Spleen (tissue), 11 donors: ENCODE results near the gene TCOF1. TPM values are rescaled to one million over a fixed set of nuclear protein-coding genes. Genes with fewer than 3 reads are reported as not detected.

ENCODE experiments used
- DNase-seq: peaks from one replicate; pipeline ENCODE4 v3.0.0-alpha.2; 2020
- H3K27ac ChIP-seq, 8 donors: fragments of 200-600 bp; sonication (generic) in 7 of 8; 1 replicate in 4 of 8; 2 replicates in 4 of 8; pipeline versions ENCODE4 v1.5.0 to v1.8.0; 2016 to 2021; ENCODE audit warnings: inconsistent platforms in 4 of 8, mild to moderate bottlenecking in 4 of 8, moderate library complexity in 1 of 8
- H3K27me3 ChIP-seq, 7 donors: fragments of 200-600 bp; sonication (generic) in 6 of 7; replicated peaks in 1 of 7; 1 replicate in 4 of 7; 2 replicates in 3 of 7; pipeline versions ENCODE4 v1.5.0 to v1.8.0; 2016 to 2021; ENCODE audit warnings: inconsistent platforms in 3 of 7, mild to moderate bottlenecking in 1 of 7
- H3K36me3 ChIP-seq, 6 donors: fragments of 200-600 bp; sonication (generic) in 5 of 6; 1 replicate in 4 of 6; 2 replicates in 2 of 6; pipeline versions ENCODE4 v1.5.0 to v1.8.0; 2016 to 2021; ENCODE audit warnings: inconsistent platforms in 2 of 6
- H3K4me1 ChIP-seq, 6 donors: fragments of 200-600 bp; sonication (generic) in 5 of 6; 1 replicate in 3 of 6; 2 replicates in 3 of 6; pipeline versions ENCODE4 v1.5.0 to v1.8.0; 2016 to 2021; ENCODE audit warnings: inconsistent platforms in 3 of 6
- H3K4me3 ChIP-seq, 8 donors: fragments of 200-600 bp; sonication (generic) in 7 of 8; 1 replicate in 4 of 8; 2 replicates in 4 of 8; pipeline versions ENCODE4 v1.5.0 to v1.8.0; 2016 to 2021; ENCODE audit warnings: inconsistent platforms in 4 of 8, mild to moderate bottlenecking in 4 of 8, moderate library complexity in 2 of 8
- H3K9me3 ChIP-seq, 8 donors: fragments of 200-600 bp; sonication (generic) in 7 of 8; 1 replicate in 4 of 8; 2 replicates in 4 of 8; pipeline versions ENCODE4 v1.5.0 to v1.8.0; 2016 to 2021; ENCODE audit warnings: inconsistent platforms in 4 of 8
- POLR2A ChIP-seq, 3 donors: fragments of 450-650 bp; IDR thresholded peaks; one replicate each; pipeline ENCODE4 v1.5.1; 2017; ENCODE audit warnings: antibody characterized with exemption in 3 of 3, mild to moderate bottlenecking in 1 of 3
- POLR2AphosphoS5 ChIP-seq, 3 donors: sonication (generic); formaldehyde crosslinking; IDR thresholded peaks; one replicate each; pipeline ENCODE4 v1.5.1; 2017; ENCODE audit warnings: antibody characterized with exemption in 3 of 3
- WGBS, 5 donors: extraction: QIAGEN DNeasy Blood & Tissue Kit in 3 of 5; methylation state at CpG; one replicate each; pipeline versions ENCODE4 v1.1.5 to v1.1.7; 2013 to 2018; 5-methylcytosine and 5-hydroxymethylcytosine counted together
- intact Hi-C: fragments of 100-400 bp; cut with DNase I; formaldehyde crosslinking; loops from one replicate; pipeline ENCODE4 v1.15.0; 2023; ENCODE audit warnings: low total_unique reads
- polyA plus RNA-seq, 3 donors: library from polyadenylated mRNA; stranded (reverse); fragments of 200-250 nt; gene quantifications; one replicate each; pipeline ENCODE4 v1.2.1, GENCODE V29; 2013
- total RNA-seq, 7 donors: library from RNA; depleted of rRNA in 3 of 7; stranded (reverse); fragments of >200 nt in 3 of 7; fragmentation: NEBNext Ultra II Directional in 4 of 7; extraction: Animal tissue kit (Norgen Biotek cat#: 25700) in 4 of 7; gene quantifications; one replicate each; pipeline versions ENCODE4 v1.1.0 to v1.2.1, GENCODE V29; 2016 to 2021
- TF ChIP-seq, protein P1 (sequence below), 11 experiments: fragments of 200-600 bp in 7 of 11; fragments of 450-650 bp in 4 of 11; sonication (generic) in 4 of 11; IDR thresholded peaks in 8 of 11; conservative IDR thresholded peaks in 3 of 11; 1 replicate in 7 of 11; 2 replicates in 4 of 11; pipeline versions ENCODE4 v1.4.0 to v1.8.0; 2016 to 2021; ENCODE audit warnings: antibody characterized with exemption in 11 of 11, inconsistent platforms in 4 of 11, mild to moderate bottlenecking in 1 of 11
- donor health status: healthy with polysubstance abuse.
- donor health status: DM: no; HTN: no; CAD: no; lungs with moderate emphysema.
- donor health status: DM: no; HTN: no; CAD: no.
- donor health status: Bipolar disorder and iron deficiency.
- donor health status: healthy.
- donor health status: DM: no; HTN: no; CAD: no.
- donor health status: DM: yes; HTN: yes; CAD: no.

Gene TCOF1
- total and polyA plus RNA-seq, 10 donors, result 15.3 to 44.3 (median 33.0) TPM

DNA sequence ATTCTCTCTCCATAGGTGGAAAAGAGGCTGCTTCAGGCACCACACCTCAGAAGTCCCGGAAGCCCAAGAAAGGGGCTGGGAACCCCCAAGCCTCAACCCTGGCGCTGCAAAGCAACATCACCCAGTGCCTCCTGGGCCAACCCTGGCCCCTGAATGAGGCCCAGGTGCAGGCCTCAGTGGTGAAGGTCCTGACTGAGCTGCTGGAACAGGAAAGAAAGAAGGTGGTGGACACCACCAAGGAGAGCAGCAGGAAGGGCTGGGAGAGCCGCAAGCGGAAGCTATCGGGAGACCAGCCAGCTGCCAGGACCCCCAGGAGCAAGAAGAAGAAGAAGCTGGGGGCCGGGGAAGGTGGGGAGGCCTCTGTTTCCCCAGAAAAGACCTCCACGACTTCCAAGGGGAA lies 38.8 kb downstream of the TCOF1 start:
- intact Hi-C loops, result no loop called here

DNA sequence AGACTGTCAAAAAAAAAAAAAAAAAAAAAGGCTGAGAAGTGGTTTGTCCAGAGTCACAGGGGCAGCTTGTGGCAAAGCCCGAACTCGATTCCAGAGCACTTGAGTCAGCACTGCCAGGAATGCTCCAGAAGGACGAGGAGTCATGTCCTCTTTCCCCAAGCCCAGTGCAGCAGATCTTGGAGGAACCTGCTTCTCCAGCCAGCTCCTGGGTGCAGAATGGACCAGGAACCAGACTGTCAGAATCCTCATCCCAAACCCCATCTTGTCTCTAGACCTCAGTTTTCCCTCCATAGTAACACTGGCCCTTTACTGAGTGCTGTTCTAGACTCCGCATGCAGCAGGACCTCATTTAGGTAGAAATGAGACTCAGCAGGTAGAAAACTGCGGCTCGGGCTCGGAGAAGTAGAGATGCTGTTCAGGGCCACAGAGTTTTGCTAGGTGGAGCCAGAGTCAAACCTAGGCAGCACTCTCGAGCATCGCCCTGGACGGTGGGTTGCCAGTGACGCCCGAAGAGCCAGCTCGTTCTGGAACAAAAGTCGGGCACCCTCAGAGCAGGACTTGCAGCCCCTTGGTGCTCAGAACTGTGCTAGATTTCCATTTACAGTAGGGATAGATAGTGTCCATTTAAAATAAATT lies 39.8 kb downstream of the TCOF1 start:
- no peak overlapping the region for H3K4me3 ChIP-seq
- peak overlapping the region in 1 of 8 donors; percentile 98 for H3K27ac ChIP-seq
- TF ChIP-seq, protein P1, sequence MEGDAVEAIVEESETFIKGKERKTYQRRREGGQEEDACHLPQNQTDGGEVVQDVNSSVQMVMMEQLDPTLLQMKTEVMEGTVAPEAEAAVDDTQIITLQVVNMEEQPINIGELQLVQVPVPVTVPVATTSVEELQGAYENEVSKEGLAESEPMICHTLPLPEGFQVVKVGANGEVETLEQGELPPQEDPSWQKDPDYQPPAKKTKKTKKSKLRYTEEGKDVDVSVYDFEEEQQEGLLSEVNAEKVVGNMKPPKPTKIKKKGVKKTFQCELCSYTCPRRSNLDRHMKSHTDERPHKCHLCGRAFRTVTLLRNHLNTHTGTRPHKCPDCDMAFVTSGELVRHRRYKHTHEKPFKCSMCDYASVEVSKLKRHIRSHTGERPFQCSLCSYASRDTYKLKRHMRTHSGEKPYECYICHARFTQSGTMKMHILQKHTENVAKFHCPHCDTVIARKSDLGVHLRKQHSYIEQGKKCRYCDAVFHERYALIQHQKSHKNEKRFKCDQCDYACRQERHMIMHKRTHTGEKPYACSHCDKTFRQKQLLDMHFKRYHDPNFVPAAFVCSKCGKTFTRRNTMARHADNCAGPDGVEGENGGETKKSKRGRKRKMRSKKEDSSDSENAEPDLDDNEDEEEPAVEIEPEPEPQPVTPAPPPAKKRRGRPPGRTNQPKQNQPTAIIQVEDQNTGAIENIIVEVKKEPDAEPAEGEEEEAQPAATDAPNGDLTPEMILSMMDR (IDR thresholded peaks at IDR 0.05 in 8 of 11, conservative IDR thresholded peaks at IDR 0.05 in 3 of 11), result no peak
- no peak for TF ChIP-seq POLR2A (IDR thresholded peaks at IDR 0.05)
- peak; percentile 4 to 55 (median 21) for TF ChIP-seq POLR2AphosphoS5 (IDR thresholded peaks at IDR 0.05)
- no peaks in the 10 kb centered on the region for H3K9me3 ChIP-seq
- H3K4me1 ChIP-seq, result peaks cover 0 to 23% (median 4%) of the 10 kb centered on the region in 6 donors
- no peak for DNase-seq
- no peaks in the 10 kb centered on the region for H3K27me3 ChIP-seq
- intact Hi-C loops, result no loop called here
- H3K36me3 ChIP-seq, result peaks cover 0 to 100% (median 91%) of the 10 kb centered on the region in 6 donors
- 90 to 95% (median 92%) methylated on average over 14 of the region's 14 CpGs for WGBS, 5 donors

More for the DNA sequence above, 38.8 kb downstream of the TCOF1 start:
- TF ChIP-seq POLR2AphosphoS5 (IDR thresholded peaks at IDR 0.05), result no peak
- TF ChIP-seq, protein P1 (IDR thresholded peaks at IDR 0.05 in 8 of 11, conservative IDR thresholded peaks at IDR 0.05 in 3 of 11), result no peak
- no peak for TF ChIP-seq POLR2A (IDR thresholded peaks at IDR 0.05)
- WGBS, 5 donors, result 91 to 97% (median 94%) methylated on average over 7 of the region's 7 CpGs
- H3K27ac ChIP-seq, result no peak overlapping the region
- peaks cover 0 to 23% (median 2%) of the 10 kb centered on the region in 6 donors for H3K4me1 ChIP-seq
- peaks cover 0 to 100% (median 91%) of the 10 kb centered on the region in 6 donors for H3K36me3 ChIP-seq
- no peaks in the 10 kb centered on the region for H3K9me3 ChIP-seq
- no peaks in the 10 kb centered on the region for H3K27me3 ChIP-seq
- DNase-seq, result no peak
- no peak overlapping the region for H3K4me3 ChIP-seq

DNA sequence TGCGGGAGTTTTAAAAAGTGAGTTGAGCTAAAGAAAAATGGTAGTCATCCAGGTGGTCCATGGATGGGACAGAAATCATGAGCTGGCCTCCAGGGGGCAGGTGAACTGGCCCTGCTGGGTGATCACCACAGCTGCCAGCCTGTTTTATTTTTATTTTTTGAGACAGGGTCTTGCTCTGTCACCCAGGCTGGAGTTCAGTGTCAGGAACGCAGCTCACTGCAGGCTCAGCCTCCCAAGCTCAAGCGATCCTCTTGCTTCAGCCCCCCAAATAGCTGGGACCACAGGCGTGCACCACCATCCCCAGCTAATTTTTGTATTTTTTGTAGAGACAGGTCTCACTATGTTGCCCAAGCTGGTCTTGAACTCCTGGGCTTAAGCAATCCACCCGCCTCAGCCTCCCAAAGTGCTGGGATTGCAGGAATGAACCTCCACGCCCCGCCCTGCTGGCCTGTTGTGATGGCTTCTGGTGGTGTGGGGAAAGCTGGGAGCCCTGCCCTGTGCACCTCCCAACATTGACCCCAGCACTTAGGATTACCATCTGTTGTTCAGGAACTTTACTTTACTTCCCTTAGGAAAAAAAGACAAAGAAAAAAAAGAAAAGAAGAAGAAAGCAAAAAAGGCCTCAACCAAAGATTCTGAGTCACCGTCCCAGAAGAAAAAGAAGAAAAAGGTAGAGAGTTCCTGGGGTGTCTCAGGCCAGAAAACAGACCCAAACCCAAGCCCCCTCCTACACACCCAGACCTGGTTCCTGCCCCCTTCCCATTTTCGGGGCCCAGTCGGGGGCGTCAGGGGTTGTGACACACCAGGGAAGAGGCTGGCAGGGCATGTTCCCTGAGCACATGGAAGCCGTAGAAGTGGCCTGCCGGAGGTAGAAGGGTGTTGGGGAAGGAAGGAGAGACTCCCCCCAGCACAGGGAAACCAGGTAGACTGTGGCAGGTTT lies 40.6 kb downstream of the TCOF1 start:
- H3K4me1 ChIP-seq, result peaks cover 0 to 30% (median 10%) of the 10 kb centered on the region in 6 donors
- H3K9me3 ChIP-seq, result no peaks in the 10 kb centered on the region
- peak overlapping the region in 6 of 8 donors; percentile 11 to 98 (median 41) for H3K27ac ChIP-seq
- DNase-seq, result no peak
- no peak for TF ChIP-seq POLR2A (IDR thresholded peaks at IDR 0.05)
- no peak for TF ChIP-seq POLR2AphosphoS5 (IDR thresholded peaks at IDR 0.05)
- TF ChIP-seq, protein P1 (IDR thresholded peaks at IDR 0.05 in 8 of 11, conservative IDR thresholded peaks at IDR 0.05 in 3 of 11), result no peak
- intact Hi-C loops, result no loop called here
- H3K36me3 ChIP-seq, result peaks cover 0 to 100% (median 91%) of the 10 kb centered on the region in 6 donors
- no peak overlapping the region for H3K4me3 ChIP-seq
- H3K27me3 ChIP-seq, result no peaks in the 10 kb centered on the region
- 84 to 91% (median 85%) methylated on average over 13 of the region's 13 CpGs for WGBS, 5 donors
